ENCODE results near the gene HSPA9. TPM values are rescaled to one million over a fixed set of nuclear protein-coding genes. Genes with fewer than 3 reads are reported as not detected.

HSPA9 gene
- total and polyA plus RNA-seq, 2 experiments from 2014 or later: 225 to 380 TPM

DNA sequence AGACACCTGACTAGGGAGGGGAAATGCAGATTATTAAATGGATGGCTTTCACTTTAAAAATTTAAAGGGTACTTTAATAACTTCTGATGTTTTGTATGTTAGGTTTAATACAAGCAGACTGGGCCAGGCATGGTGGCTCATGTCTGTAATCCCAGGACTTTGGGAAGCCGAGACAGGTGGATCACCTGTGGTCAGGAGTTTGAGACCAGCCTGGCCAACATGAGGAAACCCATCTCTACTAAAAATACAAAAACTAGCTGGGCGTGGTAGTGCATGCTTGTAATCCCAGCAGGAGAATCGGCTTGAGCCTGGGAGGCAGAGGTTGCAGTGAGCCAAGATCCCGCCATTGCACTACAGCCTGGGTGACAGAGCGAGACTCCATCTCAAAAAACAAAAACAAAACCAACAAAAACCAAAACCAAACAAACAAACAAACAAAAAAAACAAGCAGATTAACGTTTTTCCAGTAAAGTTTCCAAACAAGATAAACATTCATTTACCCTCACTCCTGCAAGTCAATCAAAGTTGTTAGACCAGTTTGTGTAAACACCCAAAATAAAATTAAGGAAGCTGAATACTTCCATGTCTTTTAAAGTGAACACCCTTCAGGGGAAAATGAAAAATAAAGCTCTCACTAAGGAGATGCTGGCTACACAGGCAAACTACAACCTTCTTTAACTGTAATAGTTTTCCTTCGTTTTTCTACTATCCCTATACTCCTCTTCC lies 46.3 kb downstream of the HSPA9 start:
- in situ Hi-C loops (cut with MboI): no loop called here
- H4K20me1 ChIP-seq (ENCODE audit: insufficient read depth): peaks cover 17% of the 10 kb centered on the region
- no peak overlapping the region for H3K4me3 ChIP-seq
- peaks cover 100% of the 10 kb centered on the region for H3K79me2 ChIP-seq (ENCODE audit: insufficient read depth)
- DNase-seq: no peak
- no peak overlapping the region for H3K9ac ChIP-seq
- H3K36me3 ChIP-seq (ENCODE audit: low read depth): peaks cover 10% of the 10 kb centered on the region; the same call in 1 of the 2 replicates
- H3K27ac ChIP-seq: no peak overlapping the region
- H2AFZ ChIP-seq: no peak overlapping the region
- peak overlapping the region; percentile 11 for H3K4me2 ChIP-seq (ENCODE audit: unreplicated experiment)
- WGBS, 2 experiments (ENCODE audit: low coverage in 1 of 2, low lambda C conversion rate in 2 of 2, missing lambda C conversion rate in 2 of 2): 74 to 86% methylated on average over 7 of the region's 7 CpGs
- no peak for TF ChIP-seq EZH2phosphoT487 (IDR thresholded peaks at IDR 0.05; ENCODE audit: insufficient read depth, low read depth)
- TF ChIP-seq EZH2 (IDR thresholded peaks at IDR 0.05; ENCODE audit: insufficient read depth, poor library complexity, severe bottlenecking): no peak
- no peaks in the 10 kb centered on the region for H3K9me3 ChIP-seq (ENCODE audit: low read depth)
- peaks cover 18% of the 10 kb centered on the region for H3F3A ChIP-seq (ENCODE audit: insufficient read depth)
- H3K4me1 ChIP-seq (ENCODE audit: insufficient read depth): peaks cover 11% of the 10 kb centered on the region
- no peaks in the 10 kb centered on the region for H3K27me3 ChIP-seq (replicated peaks; ENCODE audit: insufficient read depth)
- no peaks in the 10 kb centered on the region for H3K9me2 ChIP-seq (ENCODE audit: insufficient read depth)

DNA sequence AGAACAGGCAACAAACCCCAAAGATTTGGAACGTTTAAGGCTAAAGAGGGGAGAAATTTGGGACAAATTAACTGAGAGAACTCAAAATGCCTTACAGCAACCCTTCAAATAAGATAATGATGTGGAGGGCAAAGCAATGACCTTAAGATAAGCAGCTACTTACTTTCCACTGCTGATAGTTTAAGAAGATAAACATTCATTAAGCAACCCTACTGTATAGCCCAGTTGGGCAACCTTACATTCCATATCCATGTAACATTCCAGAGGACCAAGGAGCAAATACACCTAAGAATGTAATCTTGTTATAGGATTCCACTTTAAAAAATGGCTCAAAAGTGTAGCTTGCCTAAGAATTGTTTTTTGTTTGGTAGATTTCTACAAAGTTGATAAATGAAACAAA lies 47.0 kb downstream of the HSPA9 start:
- DNase-seq: peak; percentile 34
- Histone ChIP-seq H3K36me3 (ENCODE audit: low read depth) (peaks cover 10% of the 10 kb centered on the region; the same call in 1 of the 2 replicates), H3K9me2 (ENCODE audit: insufficient read depth) (no peaks in the 10 kb centered on the region), H3F3A (ENCODE audit: insufficient read depth) (peaks cover 18% of the 10 kb centered on the region), H3K27ac (no peak overlapping the region), H3K4me3 (no peak overlapping the region), H2AFZ (no peak overlapping the region), H3K79me2 (ENCODE audit: insufficient read depth) (peaks cover 100% of the 10 kb centered on the region), H3K9ac (no peak overlapping the region), H3K4me2 (ENCODE audit: unreplicated experiment) (peak overlapping the region; percentile 11), H4K20me1 (ENCODE audit: insufficient read depth) (peaks cover 13% of the 10 kb centered on the region), H3K9me3 (ENCODE audit: low read depth) (no peaks in the 10 kb centered on the region), H3K27me3 (replicated peaks; ENCODE audit: insufficient read depth) (no peaks in the 10 kb centered on the region), H3K4me1 (ENCODE audit: insufficient read depth) (peaks cover 11% of the 10 kb centered on the region)
- in situ Hi-C loops (cut with MboI): no loop called here
- WGBS, 2 experiments (ENCODE audit: low coverage in 1 of 2, low lambda C conversion rate in 2 of 2, missing lambda C conversion rate in 2 of 2): 50 to 74% methylated on average over 1 of the region's 1 CpG
- TF ChIP-seq EZH2 (IDR thresholded peaks at IDR 0.05; ENCODE audit: insufficient read depth, poor library complexity, severe bottlenecking): no peak
- TF ChIP-seq EZH2phosphoT487 (IDR thresholded peaks at IDR 0.05; ENCODE audit: insufficient read depth, low read depth): no peak

GRCh38 chr5:138527170-138527569 lies 48.0 kb downstream of the HSPA9 start:
- Histone ChIP-seq H3K27me3 (replicated peaks; ENCODE audit: insufficient read depth) (no peaks in the 10 kb centered on the region), H3F3A (ENCODE audit: insufficient read depth) (peaks cover 18% of the 10 kb centered on the region), H3K36me3 (ENCODE audit: low read depth) (peaks cover 10% of the 10 kb centered on the region; the same call in 1 of the 2 replicates), H4K20me1 (ENCODE audit: insufficient read depth) (peaks cover 13% of the 10 kb centered on the region), H3K4me3 (no peak overlapping the region), H3K27ac (0 out of 2 replicates have a peak overlapping the region, but pooled peaks have one; percentile 9), H3K4me1 (ENCODE audit: insufficient read depth) (peaks cover 11% of the 10 kb centered on the region), H3K9ac (no peak overlapping the region), H3K9me2 (ENCODE audit: insufficient read depth) (no peaks in the 10 kb centered on the region), H3K79me2 (ENCODE audit: insufficient read depth) (peaks cover 100% of the 10 kb centered on the region), H2AFZ (no peak overlapping the region), H3K9me3 (ENCODE audit: low read depth) (no peaks in the 10 kb centered on the region), H3K4me2 (ENCODE audit: unreplicated experiment) (no peak overlapping the region)
- in situ Hi-C loops (cut with MboI): no loop called here
- WGBS, 2 experiments (ENCODE audit: low coverage in 1 of 2, low lambda C conversion rate in 2 of 2, missing lambda C conversion rate in 2 of 2): 19 to 21% methylated on average over 1 of the region's 1 CpG
- DNase-seq: no peak
- TF ChIP-seq EZH2phosphoT487 (IDR thresholded peaks at IDR 0.05; ENCODE audit: insufficient read depth, low read depth) (no peak), EZH2 (IDR thresholded peaks at IDR 0.05; ENCODE audit: insufficient read depth, poor library complexity, severe bottlenecking) (no peak)

DNA sequence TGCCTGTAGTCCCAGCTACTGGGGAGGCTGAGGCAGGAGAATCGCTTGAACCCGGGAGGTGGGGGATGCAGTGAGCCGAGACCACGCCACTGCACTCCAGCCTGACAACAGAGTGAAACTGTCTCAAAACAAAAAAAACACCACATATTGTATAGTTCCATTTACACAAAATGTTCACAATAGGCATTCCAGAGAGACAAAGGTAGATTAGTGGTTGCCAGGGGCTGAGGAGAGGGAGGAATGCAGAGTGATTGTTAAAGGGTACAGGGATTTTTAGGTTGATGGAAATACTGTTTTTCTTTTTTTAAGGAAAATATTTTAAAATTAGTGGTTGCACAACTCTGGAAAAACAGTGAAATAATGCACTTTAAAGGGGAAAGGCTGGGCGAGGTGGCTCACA lies 51.8 kb downstream of the HSPA9 start:
- Histone ChIP-seq H3K4me1 (ENCODE audit: insufficient read depth) (peaks cover 16% of the 10 kb centered on the region), H3F3A (ENCODE audit: insufficient read depth) (peaks cover 28% of the 10 kb centered on the region), H2AFZ (no peak overlapping the region), H3K4me2 (ENCODE audit: unreplicated experiment) (no peak overlapping the region), H3K4me3 (no peak overlapping the region), H3K9me2 (ENCODE audit: insufficient read depth) (no peaks in the 10 kb centered on the region), H3K27me3 (replicated peaks; ENCODE audit: insufficient read depth) (no peaks in the 10 kb centered on the region), H3K9ac (no peak overlapping the region), H3K27ac (no peak overlapping the region), H4K20me1 (ENCODE audit: insufficient read depth) (no peaks in the 10 kb centered on the region; the same call in 1 of the 2 replicates), H3K36me3 (ENCODE audit: low read depth) (peaks cover 5% of the 10 kb centered on the region; the same call in 1 of the 2 replicates), H3K9me3 (ENCODE audit: low read depth) (no peaks in the 10 kb centered on the region), H3K79me2 (ENCODE audit: insufficient read depth) (peaks cover 94% of the 10 kb centered on the region)
- no peak for DNase-seq
- WGBS, 2 experiments (ENCODE audit: low coverage in 1 of 2, low lambda C conversion rate in 2 of 2, missing lambda C conversion rate in 2 of 2): 85 to 96% methylated on average over 5 of the region's 5 CpGs
- in situ Hi-C loops (cut with MboI): no loop called here
- TF ChIP-seq EZH2phosphoT487 (IDR thresholded peaks at IDR 0.05; ENCODE audit: insufficient read depth, low read depth) (no peak), EZH2 (IDR thresholded peaks at IDR 0.05; ENCODE audit: insufficient read depth, poor library complexity, severe bottlenecking) (no peak)

Measured in GM23248 (cell line).